Astrocyte (in vitro differentiated cells and primary cell): ENCODE results near the gene ASCL4. TPM values are rescaled to one million over a fixed set of nuclear protein-coding genes. Genes with fewer than 3 reads are reported as not detected.

Experiments used
- DNase-seq: peaks from one replicate; pipeline ENCODE4 v3.0.0-alpha.2; 2010; ENCODE audit warnings: low read depth
- FAIRE-seq: peaks from 2 replicates; lab custom pipeline; 2011; peaks lifted over from hg19 to GRCh38; lab: Jason Lieb, UNC
- H2AFZ ChIP-seq: 2 replicates; pipeline ENCODE4 v1.6.0; 2012; ENCODE audit warnings: low read depth, low read length, inconsistent platforms
- H3K27ac ChIP-seq: 2 replicates; pipeline ENCODE4 v1.5.1; 2011; ENCODE audit warnings: low read depth, low read length, inconsistent platforms
- H3K27me3 ChIP-seq: 2 replicates; pipeline ENCODE4 v1.6.0; 2011; ENCODE audit warnings: low read length, inconsistent platforms; ENCODE audit not compliant: insufficient read depth
- H3K36me3 ChIP-seq: 2 replicates; pipeline ENCODE4 v1.5.1; 2011; ENCODE audit warnings: low read length, inconsistent platforms; ENCODE audit not compliant: insufficient read depth
- H3K4me1 ChIP-seq: 2 replicates; pipeline ENCODE4 v1.5.1; 2011; ENCODE audit warnings: low read length, inconsistent platforms; ENCODE audit not compliant: insufficient read depth
- H3K4me2 ChIP-seq: 2 replicates; pipeline ENCODE4 v1.6.0; 2012; ENCODE audit warnings: low read length, inconsistent platforms
- H3K4me3 ChIP-seq: 2 replicates; pipeline ENCODE4 v1.5.1; 2011; ENCODE audit warnings: low read depth, mild to moderate bottlenecking, low read length, inconsistent platforms; ENCODE audit not compliant: insufficient read depth
- H3K79me2 ChIP-seq: 2 replicates; pipeline ENCODE4 v1.6.0; 2012; ENCODE audit warnings: mild to moderate bottlenecking, low read length, inconsistent platforms; ENCODE audit not compliant: insufficient read depth
- H3K9ac ChIP-seq: 2 replicates; pipeline ENCODE4 v1.6.0; 2012; ENCODE audit warnings: mild to moderate bottlenecking, low read length, inconsistent platforms
- H3K9me3 ChIP-seq: 2 replicates; pipeline ENCODE4 v1.5.1; 2012; ENCODE audit warnings: low read depth, mild to moderate bottlenecking, low read length, inconsistent platforms; ENCODE audit not compliant: insufficient read depth
- H4K20me1 ChIP-seq: 2 replicates; pipeline ENCODE4 v1.6.0; 2012; ENCODE audit warnings: low read length, inconsistent platforms; ENCODE audit not compliant: insufficient read depth
- H3K27ac Mint-ChIP-seq: one replicate; pipeline ENCODE4 v1.8.0; 2021; ENCODE audit warnings: mild to moderate bottlenecking, mixed read lengths; ENCODE audit not compliant: unreplicated experiment
- H3K27me3 Mint-ChIP-seq: one replicate; pipeline ENCODE4 v1.8.0; 2021; ENCODE audit warnings: low read depth, mixed read lengths; ENCODE audit not compliant: unreplicated experiment
- H3K36me3 Mint-ChIP-seq: one replicate; pipeline ENCODE4 v1.8.0; 2021; ENCODE audit warnings: low read depth, mixed read lengths; ENCODE audit not compliant: unreplicated experiment
- H3K4me1 Mint-ChIP-seq: one replicate; pipeline ENCODE4 v1.8.0; 2021; ENCODE audit warnings: low read depth, mixed read lengths; ENCODE audit not compliant: unreplicated experiment
- H3K4me3 Mint-ChIP-seq: one replicate; pipeline ENCODE4 v1.8.0; 2021; ENCODE audit warnings: mild to moderate bottlenecking, moderate library complexity, mixed read lengths; ENCODE audit not compliant: unreplicated experiment
- H3K9me3 Mint-ChIP-seq: one replicate; pipeline ENCODE4 v1.8.0; 2021; ENCODE audit warnings: mild to moderate bottlenecking, mixed read lengths; ENCODE audit not compliant: unreplicated experiment
- CTCF ChIP-seq: IDR thresholded peaks from 2 replicates; pipeline ENCODE4 v1.5.1; 2011; ENCODE audit warnings: low read depth, mild to moderate bottlenecking, inconsistent platforms, low read length, moderate library complexity; ENCODE audit not compliant: insufficient read depth
- EZH2 ChIP-seq: IDR thresholded peaks from 2 replicates; pipeline ENCODE4 v1.6.1; 2012; ENCODE audit warnings: mild to moderate bottlenecking, low read length, inconsistent platforms; ENCODE audit not compliant: insufficient read depth
- total RNA-seq: library from RNA; stranded (reverse); gene quantifications from 2 replicates; pipeline ENCODE4 v1.2.1, GENCODE V29; 2021

ASCL4 gene
- total RNA-seq, 1 donor from 2014 or later, result not detected

GRCh38 chr12:107798580-107798979, 24.1 kb downstream of the ASCL4 start:
- DNase-seq (no peak), FAIRE-seq (no peak)
- no peak overlapping the region for H3K27ac Mint-ChIP-seq
- no peaks in the 10 kb centered on the region for H3K36me3 Mint-ChIP-seq
- Histone ChIP-seq H3K4me2 (no peak overlapping the region), H3K4me3 (no peak overlapping the region), H3K36me3 (no peaks in the 10 kb centered on the region), H3K27ac (no peak overlapping the region), H3K27me3 (no peaks in the 10 kb centered on the region), H2AFZ (no peak overlapping the region), H3K9me3 (no peaks in the 10 kb centered on the region), H3K9ac (no peak overlapping the region), H4K20me1 (no peaks in the 10 kb centered on the region), H3K79me2 (no peaks in the 10 kb centered on the region), H3K4me1 (no peaks in the 10 kb centered on the region)
- H3K4me1 Mint-ChIP-seq, result peaks cover 3% of the 10 kb centered on the region
- TF ChIP-seq CTCF (no peak), EZH2 (no peak)
- no peak overlapping the region for H3K4me3 Mint-ChIP-seq
- peaks cover 22% of the 10 kb centered on the region for H3K27me3 Mint-ChIP-seq
- peaks cover 2% of the 10 kb centered on the region for H3K9me3 Mint-ChIP-seq

- no peaks in the 10 kb centered on the region for H3K9me3 ChIP-seq
- no peaks in the 10 kb centered on the region for H3K27me3 ChIP-seq
- no peak overlapping the region for H2AFZ ChIP-seq
- no peak overlapping the region for H3K9ac ChIP-seq
- Mint-ChIP-seq H3K27me3 (peaks cover 9% of the 10 kb centered on the region), H3K4me3 (no peak overlapping the region), H3K27ac (no peak overlapping the region), H3K4me1 (peaks cover 3% of the 10 kb centered on the region), H3K36me3 (no peaks in the 10 kb centered on the region), H3K9me3 (no peaks in the 10 kb centered on the region)
- H3K4me1 ChIP-seq, result no peaks in the 10 kb centered on the region
- no peaks in the 10 kb centered on the region for H3K36me3 ChIP-seq
- no peak overlapping the region for H3K4me3 ChIP-seq
- DNase-seq (peak; percentile 73), FAIRE-seq (no peak)
- TF ChIP-seq EZH2, result no peak
- no peak for TF ChIP-seq CTCF
- no peaks in the 10 kb centered on the region for H4K20me1 ChIP-seq
- peak overlapping the region; percentile 26 for H3K27ac ChIP-seq
- no peak overlapping the region for H3K4me2 ChIP-seq
- H3K79me2 ChIP-seq, result no peaks in the 10 kb centered on the region
Measured at GRCh38 chr12:107801150-107801549, 26.6 kb downstream of the ASCL4 start.

- Histone ChIP-seq H3K27me3 (no peaks in the 10 kb centered on the region), H3K9me3 (no peaks in the 10 kb centered on the region), H3K4me3 (no peak overlapping the region), H3K27ac (no peak overlapping the region), H3K4me1 (no peaks in the 10 kb centered on the region), H3K79me2 (no peaks in the 10 kb centered on the region), H3K4me2 (no peak overlapping the region), H4K20me1 (no peaks in the 10 kb centered on the region), H3K36me3 (no peaks in the 10 kb centered on the region), H2AFZ (no peak overlapping the region), H3K9ac (no peak overlapping the region)
- FAIRE-seq (no peak), DNase-seq (no peak)
- TF ChIP-seq CTCF, result no peak
- TF ChIP-seq EZH2, result no peak
- Mint-ChIP-seq H3K36me3 (peaks cover 2% of the 10 kb centered on the region), H3K4me1 (peaks cover 3% of the 10 kb centered on the region), H3K4me3 (no peak overlapping the region), H3K27me3 (peaks cover 6% of the 10 kb centered on the region), H3K9me3 (no peaks in the 10 kb centered on the region), H3K27ac (no peak overlapping the region)
Measured at GRCh38 chr12:107803092-107803491, 28.6 kb downstream of the ASCL4 start.
